Heart right ventricle (tissue), 16 donors: ENCODE measurements around the gene ATPAF1. TPM values are rescaled to one million over a fixed set of nuclear protein-coding genes. Genes with fewer than 3 reads are reported as not detected.

ENCODE experiments used
- ATAC-seq, 8 donors: fragments of 200-7000 bp; cut with Tn5 transposase; one replicate each; pipeline ENCODE4 v1.9.1; 2020; ENCODE audit warnings: mild to moderate bottlenecking in 8 of 8, moderate library complexity in 8 of 8, moderate number of reproducible peaks in 1 of 8
- DNase-seq, 2 donors: peaks; one replicate each; pipeline ENCODE4 v3.0.0-alpha.2; 2020
- H3K27ac ChIP-seq, 10 donors: fragments of 200-600 bp; sonication (generic) in 2 of 10; one replicate each; pipeline versions ENCODE4 v1.5.0 to v1.8.0; 2020 to 2022; ENCODE audit warnings: mild to moderate bottlenecking in 3 of 10
- H3K27me3 ChIP-seq, 7 donors: fragments of 200-600 bp; one replicate each; pipeline ENCODE4 v1.8.0; 2021 to 2022; ENCODE audit warnings: mild to moderate bottlenecking in 2 of 7
- H3K36me3 ChIP-seq, 9 donors: fragments of 200-600 bp; sonication (generic) in 1 of 9; one replicate each; pipeline versions ENCODE4 v1.5.0 to v1.8.0; 2020 to 2022; ENCODE audit warnings: mild to moderate bottlenecking in 2 of 9
- H3K4me1 ChIP-seq, 9 donors: fragments of 200-600 bp; sonication (generic) in 1 of 9; one replicate each; pipeline versions ENCODE4 v1.5.0 to v1.8.0; 2020 to 2022; ENCODE audit warnings: mild to moderate bottlenecking in 4 of 9
- H3K4me3 ChIP-seq, 10 donors: fragments of 200-600 bp; sonication (generic) in 2 of 10; one replicate each; pipeline versions ENCODE4 v1.5.0 to v1.8.0; 2020 to 2022; ENCODE audit warnings: mild to moderate bottlenecking in 7 of 10, moderate library complexity in 2 of 10
- H3K9me3 ChIP-seq, 11 donors: fragments of 200-600 bp in 10 of 11; sonication (generic) in 2 of 11; one replicate each; pipeline versions ENCODE4 v1.5.0 to v1.8.0; 2013 to 2022; ENCODE audit warnings: mild to moderate bottlenecking in 2 of 11, control low read depth in 1 of 11, moderate library complexity in 1 of 11
- WGBS, 2 donors: extraction: QIAGEN DNeasy Blood & Tissue Kit; methylation state at CpG; one replicate each; pipeline ENCODE4 v1.1.7; 2013; ENCODE audit warnings: inconsistent platforms in 1 of 2; 5-methylcytosine and 5-hydroxymethylcytosine counted together
- intact Hi-C, 10 donors: fragments of 100-400 bp; cut with DNase I; formaldehyde crosslinking; loops; one replicate each; pipeline versions ENCODE4 v1.11.1 to v1.14.2; 2022
- polyA plus RNA-seq, 2 donors: library from polyadenylated mRNA; stranded (reverse); fragments of 200-250 nt; gene quantifications; one replicate each; pipeline ENCODE4 v1.2.3, GENCODE V29; 2013
- total RNA-seq, 10 donors: library from RNA; stranded (reverse); fragmentation: NEBNext Ultra II Directional in 3 of 10; extraction: Animal tissue kit (Norgen Biotek cat#: 25700) in 3 of 10; gene quantifications; one replicate each; pipeline versions ENCODE4 v1.2.1 to v1.2.4, GENCODE V29; 2021 to 2023
- TF ChIP-seq, protein P1 (sequence below), 9 donors: fragments of 200-600 bp; sonication (generic) in 2 of 9; IDR thresholded peaks; one replicate each; pipeline versions ENCODE4 v1.5.0 to v1.8.0; 2021 to 2022; ENCODE audit warnings: antibody characterized with exemption in 9 of 9, mild to moderate bottlenecking in 5 of 9, moderate library complexity in 1 of 9
- donor health status: Arrhythmogenic right ventricular cardiomyopathy.
- donor health status: ischemic (EF 13 %, LVEDD 7.1; RV severe dilation, severe dysfunction).
- donor health status: healthy with polysubstance abuse.
- donor health status: DM: no; HTN: yes; CAD: no.
- donor health status: DM: no; HTN: no; CAD: no.
- donor health status: ischemic (EF 25% LVEDD 6.9; RV normal size, moderate dysfunction).
- donor health status: ischemic (EF 25% LVEDD 5.7; RV mildly dilated, moderate dysfunction).
- donor health status: healthy.
- donor health status: DM: yes; HTN: yes; CAD: no.
- donor health status: Ischemic cardiomyopathy.
- donor health status: ischemic (EF 35%, LVEDD 5.7; RV mildly dilated, moderate dysfunction).
- donor health status: nonischemic (EF 11% LVEDD 7.7; RV severe dilation, severe dysfunction).
- donor health status: DM: yes; HTN: yes; CAD: no.
- donor health status: PGD.
- donor health status: ischemic (EF 29% LVEDD 5.4; RV normal size, mild dysfunction).
- donor health status: nonischemic (EF 23%, LVEDD 6.1; RV moderate dilation, normal function).

Gene ATPAF1
- total and polyA plus RNA-seq, 12 donors: 80.5 to 271 (median 195) TPM

DNA sequence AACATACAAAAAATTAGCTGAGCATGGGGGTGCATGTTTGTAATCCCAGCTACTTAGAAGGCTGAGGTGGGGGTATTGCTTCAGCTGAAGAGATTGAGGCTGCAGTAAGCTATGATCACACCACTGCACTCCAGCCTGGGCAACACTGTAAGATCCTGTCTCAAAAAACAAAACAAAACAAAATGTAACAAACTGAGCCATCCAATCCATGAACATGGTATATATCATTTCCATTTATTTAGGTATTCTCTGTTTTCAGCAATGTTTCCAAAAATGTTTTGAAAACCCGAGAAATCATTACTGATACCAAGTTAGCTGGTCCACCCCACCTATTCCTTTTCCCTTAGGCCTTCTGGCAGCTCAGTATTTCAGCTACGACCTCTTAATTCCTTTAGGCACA is 18.4 kb downstream of the ATPAF1 start:
- peaks cover 0 to 92% (median 46%) of the 10 kb centered on the region in 9 donors for H3K36me3 ChIP-seq
- DNase-seq (no peak), ATAC-seq (no peak)
- no peaks in the 10 kb centered on the region for H3K27me3 ChIP-seq
- H3K4me1 ChIP-seq: peaks cover 0 to 11% (median 0%) of the 10 kb centered on the region in 9 donors
- TF ChIP-seq, protein P1, sequence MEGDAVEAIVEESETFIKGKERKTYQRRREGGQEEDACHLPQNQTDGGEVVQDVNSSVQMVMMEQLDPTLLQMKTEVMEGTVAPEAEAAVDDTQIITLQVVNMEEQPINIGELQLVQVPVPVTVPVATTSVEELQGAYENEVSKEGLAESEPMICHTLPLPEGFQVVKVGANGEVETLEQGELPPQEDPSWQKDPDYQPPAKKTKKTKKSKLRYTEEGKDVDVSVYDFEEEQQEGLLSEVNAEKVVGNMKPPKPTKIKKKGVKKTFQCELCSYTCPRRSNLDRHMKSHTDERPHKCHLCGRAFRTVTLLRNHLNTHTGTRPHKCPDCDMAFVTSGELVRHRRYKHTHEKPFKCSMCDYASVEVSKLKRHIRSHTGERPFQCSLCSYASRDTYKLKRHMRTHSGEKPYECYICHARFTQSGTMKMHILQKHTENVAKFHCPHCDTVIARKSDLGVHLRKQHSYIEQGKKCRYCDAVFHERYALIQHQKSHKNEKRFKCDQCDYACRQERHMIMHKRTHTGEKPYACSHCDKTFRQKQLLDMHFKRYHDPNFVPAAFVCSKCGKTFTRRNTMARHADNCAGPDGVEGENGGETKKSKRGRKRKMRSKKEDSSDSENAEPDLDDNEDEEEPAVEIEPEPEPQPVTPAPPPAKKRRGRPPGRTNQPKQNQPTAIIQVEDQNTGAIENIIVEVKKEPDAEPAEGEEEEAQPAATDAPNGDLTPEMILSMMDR (IDR thresholded peaks at IDR 0.05): no peak
- H3K4me3 ChIP-seq: no peak overlapping the region
- 97 to 98% methylated on average over 2 of the region's 2 CpGs for WGBS, 2 donors
- H3K9me3 ChIP-seq: peaks cover 0 to 23% (median 8%) of the 10 kb centered on the region in 11 donors
- no peak overlapping the region for H3K27ac ChIP-seq
- intact Hi-C loops: no loop called here

- 99 to 100% methylated on average over 3 of the region's 3 CpGs for WGBS, 2 donors
- TF ChIP-seq, protein P1 (IDR thresholded peaks at IDR 0.05): no peak
- DNase-seq (no peak), ATAC-seq (no peak)
- H3K4me1 ChIP-seq: peaks cover 0 to 13% (median 8%) of the 10 kb centered on the region in 9 donors
- peaks cover 0 to 91% (median 42%) of the 10 kb centered on the region in 9 donors for H3K36me3 ChIP-seq
- intact Hi-C loops: no loop called here
- no peak overlapping the region for H3K4me3 ChIP-seq
- H3K27me3 ChIP-seq: no peaks in the 10 kb centered on the region
- H3K27ac ChIP-seq: no peak overlapping the region
- H3K9me3 ChIP-seq: peaks cover 0 to 23% (median 8%) of the 10 kb centered on the region in 11 donors
Measured at GRCh38 chr1:46647611-46648010, 20.6 kb downstream of the ATPAF1 start.

GRCh38 chr1:46646844-46647243 is 21.3 kb downstream of the ATPAF1 start:
- DNase-seq (no peak), ATAC-seq (no peak)
- no peak overlapping the region for H3K4me3 ChIP-seq
- H3K27ac ChIP-seq: no peak overlapping the region
- 97 to 99% methylated on average over 2 of the region's 2 CpGs for WGBS, 2 donors
- no peaks in the 10 kb centered on the region for H3K27me3 ChIP-seq
- H3K4me1 ChIP-seq: peaks cover 0 to 21% (median 8%) of the 10 kb centered on the region in 9 donors
- peaks cover 0 to 23% (median 8%) of the 10 kb centered on the region in 11 donors for H3K9me3 ChIP-seq
- intact Hi-C loops: no loop called here
- TF ChIP-seq, protein P1 (IDR thresholded peaks at IDR 0.05): no peak
- peaks cover 0 to 91% (median 36%) of the 10 kb centered on the region in 9 donors for H3K36me3 ChIP-seq

DNA sequence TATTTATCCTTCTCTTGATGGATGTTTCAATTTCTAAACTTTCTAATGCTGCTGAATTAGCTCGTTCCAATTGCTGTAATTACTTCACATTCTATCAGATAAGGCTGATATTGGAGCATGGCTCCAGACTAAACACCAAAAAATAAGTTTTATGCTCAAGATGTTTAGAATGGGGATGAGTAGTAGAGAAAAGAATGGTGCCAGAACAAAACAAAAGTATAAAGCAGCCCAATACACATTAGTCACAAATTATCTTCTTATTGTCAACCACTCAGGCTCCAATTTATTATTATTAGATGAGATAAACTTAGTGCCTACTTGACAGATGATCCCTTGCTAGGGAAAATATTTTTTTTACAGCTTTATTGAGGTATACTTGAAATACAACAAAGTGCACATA is 21.8 kb downstream of the ATPAF1 start:
- DNase-seq (no peak), ATAC-seq (no peak)
- peaks cover 0 to 21% (median 8%) of the 10 kb centered on the region in 9 donors for H3K4me1 ChIP-seq
- H3K36me3 ChIP-seq: peaks cover 0 to 95% (median 38%) of the 10 kb centered on the region in 9 donors
- intact Hi-C loops: no loop called here
- peaks cover 0 to 23% (median 8%) of the 10 kb centered on the region in 11 donors for H3K9me3 ChIP-seq
- H3K27me3 ChIP-seq: no peaks in the 10 kb centered on the region
- TF ChIP-seq, protein P1 (IDR thresholded peaks at IDR 0.05): no peak
- no peak overlapping the region for H3K27ac ChIP-seq
- 89 to 94% methylated on average over 1 of the region's 1 CpG for WGBS, 2 donors
- H3K4me3 ChIP-seq: no peak overlapping the region
